Measurements from ENCODE around the gene GMEB2.
"Not testable (repeated sequence)": the region's sequence is repeated elsewhere in the genome, so short reads cannot be mapped to it uniquely, and the experiment has no call there.

Gene GMEB2

DNA sequence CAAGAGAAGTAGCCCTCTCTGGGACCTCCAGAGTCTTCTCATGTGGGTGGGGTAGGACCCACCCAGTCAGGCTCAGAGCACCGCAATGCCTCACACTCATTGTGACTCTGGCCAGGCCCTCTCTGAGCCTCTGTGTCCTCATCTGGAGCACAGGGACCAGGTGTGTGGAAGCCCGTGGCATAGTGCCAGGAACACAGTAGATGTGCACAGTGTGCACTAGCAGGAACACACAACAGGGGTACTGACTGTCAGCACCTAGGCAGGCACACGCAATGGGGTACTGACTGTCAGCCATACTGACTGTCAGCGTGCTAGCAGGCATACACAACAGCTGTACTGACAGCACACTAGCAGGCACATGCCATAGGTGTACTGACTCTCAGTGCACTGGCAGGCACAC is 28.3 kb upstream of the GMEB2 start:
- TF ChIP-seq, protein P1, sequence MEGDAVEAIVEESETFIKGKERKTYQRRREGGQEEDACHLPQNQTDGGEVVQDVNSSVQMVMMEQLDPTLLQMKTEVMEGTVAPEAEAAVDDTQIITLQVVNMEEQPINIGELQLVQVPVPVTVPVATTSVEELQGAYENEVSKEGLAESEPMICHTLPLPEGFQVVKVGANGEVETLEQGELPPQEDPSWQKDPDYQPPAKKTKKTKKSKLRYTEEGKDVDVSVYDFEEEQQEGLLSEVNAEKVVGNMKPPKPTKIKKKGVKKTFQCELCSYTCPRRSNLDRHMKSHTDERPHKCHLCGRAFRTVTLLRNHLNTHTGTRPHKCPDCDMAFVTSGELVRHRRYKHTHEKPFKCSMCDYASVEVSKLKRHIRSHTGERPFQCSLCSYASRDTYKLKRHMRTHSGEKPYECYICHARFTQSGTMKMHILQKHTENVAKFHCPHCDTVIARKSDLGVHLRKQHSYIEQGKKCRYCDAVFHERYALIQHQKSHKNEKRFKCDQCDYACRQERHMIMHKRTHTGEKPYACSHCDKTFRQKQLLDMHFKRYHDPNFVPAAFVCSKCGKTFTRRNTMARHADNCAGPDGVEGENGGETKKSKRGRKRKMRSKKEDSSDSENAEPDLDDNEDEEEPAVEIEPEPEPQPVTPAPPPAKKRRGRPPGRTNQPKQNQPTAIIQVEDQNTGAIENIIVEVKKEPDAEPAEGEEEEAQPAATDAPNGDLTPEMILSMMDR (conservative IDR thresholded peaks at IDR 0.05) = no peak
- peak overlapping the region; percentile 97 for H3K27ac ChIP-seq

DNA sequence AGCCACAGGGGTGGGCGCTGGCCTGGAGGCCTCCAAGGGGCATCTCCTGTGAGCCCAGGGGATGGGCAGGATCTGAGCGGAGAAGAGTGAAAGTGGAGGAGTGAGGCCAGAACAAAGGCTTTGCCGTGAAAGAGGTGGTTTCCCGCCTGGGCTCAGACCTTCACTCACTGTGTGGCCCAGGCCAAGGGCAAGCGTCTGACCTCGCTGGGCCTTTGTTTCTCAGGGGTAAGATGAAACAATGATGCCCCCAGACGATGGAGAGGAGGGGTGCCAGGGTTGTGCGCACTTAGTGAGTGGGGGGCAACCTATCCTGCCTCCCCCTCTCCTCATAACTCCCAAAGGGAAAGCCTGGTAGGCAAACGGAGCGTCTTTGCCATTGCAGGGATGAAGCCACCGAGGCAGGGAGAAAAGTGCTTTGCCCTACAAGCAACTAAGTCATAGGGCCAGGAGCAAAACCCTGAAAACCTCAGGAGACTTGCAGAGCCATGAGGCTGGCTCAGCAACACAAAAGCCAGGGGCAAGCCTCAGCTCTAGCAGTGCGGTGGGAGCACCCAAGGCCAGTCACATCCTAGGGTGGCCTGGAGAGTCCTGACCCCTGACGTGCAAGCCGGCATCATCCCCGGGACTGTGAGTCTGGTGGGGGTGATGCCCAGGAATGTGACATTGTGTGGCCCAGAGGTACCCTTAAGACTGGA is 27.2 kb upstream of the GMEB2 start:
- peak overlapping the region; percentile 97 for H3K27ac ChIP-seq
- TF ChIP-seq, protein P1 (conservative IDR thresholded peaks at IDR 0.05) = no peak

DNA sequence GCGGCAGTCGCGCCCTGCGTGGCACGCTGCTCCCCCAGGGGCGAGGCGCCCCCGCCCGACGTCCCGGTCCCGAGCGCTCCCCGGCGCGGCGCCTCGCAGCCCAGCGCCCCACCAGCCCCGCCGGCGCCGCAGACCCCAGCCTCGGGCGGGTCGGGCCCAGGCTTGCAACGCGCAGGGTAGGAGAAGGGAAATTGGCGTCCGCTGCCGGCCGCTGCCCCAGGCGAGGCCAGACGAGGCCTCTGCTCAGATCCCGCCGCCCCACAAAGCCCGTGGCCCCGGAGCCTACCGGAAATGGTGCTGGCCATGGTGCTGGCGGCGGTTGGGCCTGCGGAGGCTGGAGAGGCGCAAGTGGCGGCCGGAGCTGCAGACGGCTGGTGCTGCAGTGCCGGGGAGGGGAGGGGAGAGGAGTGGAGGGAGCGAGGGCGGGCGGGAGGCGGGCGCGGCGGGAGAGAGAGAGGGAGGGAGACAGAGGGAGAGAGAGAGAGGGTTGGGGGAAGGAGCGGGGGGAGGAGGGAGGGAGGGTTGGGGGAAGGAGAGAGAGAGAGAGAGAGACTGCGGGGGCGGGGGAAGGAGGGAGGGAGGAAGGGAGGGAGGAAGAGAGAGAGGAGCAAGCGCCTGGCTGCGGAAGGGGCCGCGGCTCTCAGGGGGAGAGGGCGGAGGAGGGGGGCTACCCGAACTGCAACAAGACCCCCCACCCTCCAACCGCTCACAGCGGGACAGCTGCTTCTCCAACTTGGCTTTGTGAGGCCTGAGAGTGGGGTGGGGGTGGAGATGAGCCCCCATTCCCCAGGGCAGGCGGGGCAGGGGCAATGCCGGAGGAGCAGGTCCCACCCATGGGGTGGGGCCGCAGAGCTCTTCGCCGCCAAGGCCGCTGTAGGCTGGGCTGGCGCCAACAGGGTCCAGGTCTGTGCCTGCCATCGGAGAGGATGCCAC is 26.4 kb upstream of the GMEB2 start, which contains the start of gene STMN3:
TSS of gene STMN3 (minus strand) at position 384 of the 933 bp plus-strand sequence. CDS start at position 305, 79 bp downstream.
- H3K27ac ChIP-seq = peak within 1 kb of the TSS; percentile 97
- TF ChIP-seq, protein P1 (conservative IDR thresholded peaks at IDR 0.05) = no peak; the same call in 1 of the 2 replicates

DNA sequence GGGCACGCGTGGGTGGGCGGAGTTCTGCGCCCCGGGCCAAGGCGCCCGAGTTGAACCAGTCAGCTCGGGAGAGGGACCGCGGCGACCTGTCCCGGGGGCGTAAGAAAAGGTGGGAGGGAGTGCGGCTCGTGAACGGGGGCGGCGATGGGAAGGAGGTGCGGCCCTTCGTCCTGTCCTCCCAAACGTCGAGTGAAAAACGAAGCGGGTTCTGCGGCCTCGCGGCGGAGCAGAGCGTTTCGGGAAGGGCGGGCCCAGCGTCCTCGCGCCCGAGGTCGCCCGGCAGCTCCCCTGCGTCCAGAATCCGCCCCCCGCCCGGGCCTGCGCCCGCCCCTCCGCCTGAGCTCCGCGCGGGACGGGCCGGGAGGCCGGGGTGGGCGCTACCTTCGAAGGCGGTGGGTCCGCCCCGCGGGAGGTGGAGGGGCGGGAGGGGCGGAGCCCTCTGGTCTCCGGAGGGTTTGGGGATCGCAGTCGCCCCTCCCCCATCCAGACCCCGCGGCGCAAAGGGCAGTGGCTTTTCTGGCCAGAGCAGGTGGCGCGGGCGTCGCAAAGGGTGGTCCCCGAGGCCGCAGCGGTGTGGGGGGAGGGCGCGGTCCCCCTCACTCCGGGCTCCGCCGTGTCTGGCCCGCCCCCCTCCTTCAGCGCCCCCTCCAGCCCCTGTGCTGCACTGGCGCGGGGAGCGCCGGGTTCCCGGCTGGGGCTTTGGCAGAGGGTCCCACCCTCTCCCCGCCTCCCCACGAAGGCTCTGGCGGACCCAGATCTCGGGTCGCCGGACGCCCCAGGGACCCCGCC is 25.5 kb upstream of the GMEB2 start:
- TF ChIP-seq, protein P1 (conservative IDR thresholded peaks at IDR 0.05) = peak; percentile 29
- peak overlapping the region; percentile 97 for H3K27ac ChIP-seq

DNA sequence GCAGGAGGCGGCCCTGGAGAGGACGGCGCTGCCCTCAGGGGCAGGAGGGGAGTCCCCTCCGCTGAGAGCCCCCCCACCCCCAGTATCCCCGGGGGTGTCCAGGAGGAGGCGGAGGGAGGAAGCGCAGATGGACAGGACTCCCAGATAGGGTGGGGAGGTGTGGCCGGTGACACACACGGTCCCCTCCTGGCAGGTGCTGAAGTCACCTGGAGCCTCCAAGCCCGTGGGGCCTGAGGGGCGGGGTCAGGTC is 25.0 kb upstream of the GMEB2 start:
- H3K27ac ChIP-seq = peak overlapping the region; percentile 97

DNA sequence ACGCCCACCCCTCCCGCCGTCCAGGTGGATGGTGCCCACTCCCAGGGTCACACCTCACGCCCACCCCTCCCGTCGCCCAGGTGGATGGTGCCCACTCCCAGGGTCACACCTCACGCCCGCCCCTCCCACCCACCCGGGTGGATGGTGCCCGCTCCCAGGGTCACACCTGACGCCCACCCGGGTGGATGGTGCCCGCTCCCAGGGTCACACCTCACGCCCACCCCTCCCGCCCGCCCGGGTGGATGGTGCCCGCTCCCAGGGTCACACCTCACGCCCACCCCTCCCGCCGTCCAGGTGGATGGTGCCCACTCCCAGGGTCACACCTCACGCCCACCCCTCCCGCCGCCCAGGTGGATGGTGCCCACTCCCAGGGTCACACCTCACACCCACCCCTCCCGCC is 23.6 kb upstream of the GMEB2 start:
- not testable (repeated sequence) for H3K27ac ChIP-seq

More for the DNA sequence above, 25.0 kb upstream of the GMEB2 start:
- TF ChIP-seq, protein P1 (conservative IDR thresholded peaks at IDR 0.05) = no peak

DNA sequence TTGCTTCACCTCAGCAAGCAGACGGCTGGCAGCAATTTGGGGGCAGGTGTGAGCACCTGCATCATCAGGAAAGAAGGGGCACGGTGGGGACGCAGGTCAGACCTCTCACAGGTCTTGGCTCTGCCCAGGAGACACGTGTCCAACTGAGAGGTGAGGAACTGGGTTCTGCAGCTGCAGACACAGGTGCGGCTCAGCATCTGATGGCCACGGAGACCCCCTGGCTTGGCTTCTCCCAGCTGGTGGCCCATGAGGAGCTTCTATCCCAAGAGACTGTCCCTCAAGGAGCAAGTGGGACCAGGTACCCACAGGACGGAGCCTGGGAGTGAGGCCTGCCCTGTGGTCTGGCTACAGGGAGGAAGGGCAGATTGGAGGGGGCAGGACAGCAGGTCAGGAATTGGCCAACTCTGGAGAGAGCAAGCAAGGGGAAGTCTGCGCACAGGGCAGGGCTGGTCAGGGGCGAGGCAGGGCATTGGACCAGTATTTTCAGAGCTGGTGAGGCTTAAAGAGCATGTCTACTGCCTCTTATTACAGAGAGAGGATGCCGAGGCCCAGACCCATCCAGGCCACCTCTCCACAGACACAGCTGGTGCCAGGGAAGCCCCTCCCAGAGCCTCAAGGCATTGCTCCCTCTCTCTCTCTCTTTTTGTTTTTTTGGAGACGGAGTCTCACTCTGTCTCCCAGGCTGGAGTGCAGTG is 22.1 kb upstream of the GMEB2 start:
- TF ChIP-seq, protein P1 (conservative IDR thresholded peaks at IDR 0.05) = no peak
- H3K27ac ChIP-seq = peak overlapping the region; percentile 22
